Neuronal stem cell (in vitro differentiated cells): Measurements from ENCODE around the gene LSMEM2.

Experiments
- DNase-seq: peaks from one replicate; pipeline ENCODE4 v3.0.0-alpha.2; 2013; ENCODE audit warnings: low spot score
- H2AFZ ChIP-seq: one replicate; pipeline ENCODE4 v1.6.1; 2013; ENCODE audit warnings: mild to moderate bottlenecking, low read length, inconsistent platforms
- H2AK5ac ChIP-seq: 2 replicates; pipeline ENCODE4 v1.6.1; 2013; ENCODE audit warnings: low read depth, mild to moderate bottlenecking, inconsistent platforms, low read length, moderate library complexity, mixed read lengths
- H2BK120ac ChIP-seq: 2 replicates; pipeline ENCODE4 v1.6.1; 2013; ENCODE audit warnings: low read depth, mild to moderate bottlenecking, inconsistent platforms, low read length, moderate library complexity, mixed read lengths
- H2BK12ac ChIP-seq: one replicate; pipeline ENCODE4 v1.6.1; 2013; ENCODE audit warnings: low read length, inconsistent platforms
- H2BK15ac ChIP-seq: 2 replicates; pipeline ENCODE4 v1.6.1; 2013; ENCODE audit warnings: mild to moderate bottlenecking, low read length, inconsistent platforms, mixed read lengths
- H2BK5ac ChIP-seq: one replicate; pipeline ENCODE4 v1.6.1; 2013; ENCODE audit warnings: inconsistent platforms, mild to moderate bottlenecking, low read length, moderate library complexity
- H3K14ac ChIP-seq: one replicate; pipeline ENCODE4 v1.6.1; 2013; ENCODE audit warnings: low read length, inconsistent platforms
- H3K18ac ChIP-seq: 2 replicates; pipeline ENCODE4 v1.6.1; 2013; ENCODE audit warnings: low read length, inconsistent platforms
- H3K23ac ChIP-seq: 2 replicates; pipeline ENCODE4 v1.6.1; 2013; ENCODE audit warnings: low read depth, mild to moderate bottlenecking, mixed read lengths, low read length, inconsistent platforms; ENCODE audit not compliant: poor library complexity
- H3K27ac ChIP-seq: replicated peaks from 3 replicates; pipeline ENCODE4 v1.5.1; 2013; ENCODE audit warnings: low read length, inconsistent platforms
- H3K27me3 ChIP-seq, 3 experiments: 2 replicates each; pipeline ENCODE4 v1.6.1; 2013; ENCODE audit warnings: low read length in 3 of 3, mild to moderate bottlenecking in 2 of 3, inconsistent platforms in 1 of 3, low read depth in 1 of 3, mixed read lengths in 1 of 3, moderate library complexity in 1 of 3; ENCODE audit not compliant: control insufficient read depth in 3 of 3, insufficient read depth in 3 of 3
- H3K36me3 ChIP-seq, 2 donors: replicated peaks in 1 of 2; 2 replicates each; pipeline ENCODE4 v1.6.1; 2013; ENCODE audit warnings: low read length in 2 of 2; ENCODE audit not compliant: control insufficient read depth in 2 of 2, insufficient read depth in 2 of 2
- H3K4ac ChIP-seq: 2 replicates; pipeline ENCODE4 v1.6.1; 2013; ENCODE audit warnings: inconsistent platforms, mild to moderate bottlenecking, low read length, moderate library complexity
- H3K4me1 ChIP-seq, 2 donors: 1 replicate in 1 of 2; 2 replicates in 1 of 2; pipeline ENCODE4 v1.6.1; 2013; ENCODE audit warnings: low read length in 2 of 2, low read depth in 1 of 2; ENCODE audit not compliant: control insufficient read depth in 2 of 2, insufficient read depth in 1 of 2
- H3K4me2 ChIP-seq: one replicate; pipeline ENCODE4 v1.6.1; 2013; ENCODE audit warnings: mild to moderate bottlenecking, low read length, inconsistent platforms; ENCODE audit not compliant: insufficient read depth, poor library complexity, severe bottlenecking
- H3K4me3 ChIP-seq, 2 donors: 2 replicates each; pipeline ENCODE4 v1.5.1; 2013; ENCODE audit warnings: low read length in 2 of 2, mild to moderate bottlenecking in 2 of 2, inconsistent platforms in 1 of 2, moderate library complexity in 1 of 2
- H3K79me1 ChIP-seq: one replicate; pipeline ENCODE4 v1.6.1; 2013; ENCODE audit warnings: low read depth, mild to moderate bottlenecking, inconsistent platforms, low read length, moderate library complexity
- H3K9ac ChIP-seq: one replicate; pipeline ENCODE4 v1.6.1; 2013; ENCODE audit warnings: mild to moderate bottlenecking, low read depth, low read length, inconsistent platforms; ENCODE audit not compliant: poor library complexity
- H3K9me3 ChIP-seq, 2 donors: replicated peaks in 1 of 2; 2 replicates each; pipeline versions ENCODE3 to v1.6.1; 2013; ENCODE audit warnings: low read length in 2 of 2, mild to moderate bottlenecking in 2 of 2, inconsistent platforms in 1 of 2, low read depth in 1 of 2, mixed read lengths in 1 of 2, moderate library complexity in 1 of 2; ENCODE audit not compliant: control insufficient read depth in 2 of 2, insufficient read depth in 1 of 2
- H4K8ac ChIP-seq: one replicate; pipeline ENCODE4 v1.6.1; 2013; ENCODE audit warnings: low read depth, mild to moderate bottlenecking, inconsistent platforms, low read length, moderate library complexity
- H4K91ac ChIP-seq: one replicate; pipeline ENCODE4 v1.6.1; 2013; ENCODE audit warnings: low read length, low read depth, mild to moderate bottlenecking, inconsistent platforms; ENCODE audit not compliant: poor library complexity
- WGBS, 2 donors: extraction: QIAGEN DNeasy Blood & Tissue Kit; methylation state at CpG; one replicate each; pipeline ENCODE4 v1.1.7; 2013; ENCODE audit warnings: missing lambda C conversion rate in 2 of 2, mixed read lengths in 1 of 2; ENCODE audit not compliant: insufficient read length in 2 of 2, insufficient replicate concordance in 1 of 2; ENCODE audit errors: extremely low coverage in 2 of 2; 5-methylcytosine and 5-hydroxymethylcytosine counted together

The LSMEM2 gene

DNA sequence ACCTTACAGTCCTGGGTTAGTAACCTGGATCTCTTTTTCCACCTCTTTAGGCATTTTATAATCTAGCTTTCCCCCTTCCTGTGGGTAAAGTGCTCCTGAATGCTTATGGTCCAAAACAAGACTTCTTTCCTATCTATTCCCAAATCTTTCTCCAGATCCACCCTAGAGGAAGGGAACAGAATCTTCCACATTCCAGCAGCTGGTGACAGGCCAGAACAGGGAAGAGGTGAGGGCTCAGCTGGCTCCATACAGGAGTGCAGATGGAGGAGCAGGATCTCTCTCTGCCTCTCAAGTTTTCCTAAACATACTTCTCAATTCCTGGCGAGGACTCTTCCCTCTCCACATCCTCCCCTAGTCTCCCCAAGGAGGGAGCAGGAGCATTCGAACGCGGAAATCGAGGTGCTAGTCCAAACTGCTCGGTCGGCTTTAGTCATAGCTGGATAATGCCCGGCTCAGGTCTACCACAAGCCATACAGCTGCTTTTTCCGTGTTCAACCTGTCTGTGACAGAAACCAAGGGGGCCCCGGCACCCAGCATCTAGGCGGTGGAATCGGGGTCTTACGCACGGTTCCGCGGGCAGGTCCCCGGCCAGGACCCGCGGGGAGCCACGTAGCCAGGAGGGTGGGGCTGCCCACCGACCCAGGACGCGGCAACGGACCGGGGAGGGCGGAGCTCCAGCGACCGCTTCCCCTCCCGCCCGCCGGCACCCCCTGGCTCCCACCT, 57.7 kb downstream of the LSMEM2 start:
- Histone ChIP-seq H3K27ac (peak overlapping the region; percentile 92), H3K4me3 (peak overlapping the region; percentile 61 to 95), H3K36me3 (peaks cover 13 to 37% of the 10 kb centered on the region in 2 donors), H3K4ac (peak overlapping the region; percentile 30), H4K91ac (no peak overlapping the region), H2BK12ac (peak overlapping the region; percentile 91), H2AK5ac (peak overlapping the region; percentile 89), H3K27me3 (peaks cover 15 to 32% (median 26%) of the 10 kb centered on the region in 3 experiments), H4K8ac (no peak overlapping the region), H2AFZ (peak overlapping the region; percentile 94), H3K9me3 (peaks cover 2 to 6% of the 10 kb centered on the region in 2 donors), H3K4me2 (peak overlapping the region; percentile 92), H2BK5ac (peak overlapping the region; percentile 93), H3K4me1 (peaks cover 13 to 14% of the 10 kb centered on the region in 2 donors), H3K79me1 (peaks cover 10% of the 10 kb centered on the region), H2BK15ac (peak overlapping the region; percentile 72), H2BK120ac (no peak overlapping the region), H3K18ac (peak overlapping the region; percentile 99), H3K9ac (peak overlapping the region; percentile 98), H3K14ac (no peak overlapping the region), H3K23ac (peak overlapping the region; percentile 89)
- no peak for DNase-seq
- WGBS, 2 donors = no CpG with 5 or more reads among the region's 31 CpGs

DNA sequence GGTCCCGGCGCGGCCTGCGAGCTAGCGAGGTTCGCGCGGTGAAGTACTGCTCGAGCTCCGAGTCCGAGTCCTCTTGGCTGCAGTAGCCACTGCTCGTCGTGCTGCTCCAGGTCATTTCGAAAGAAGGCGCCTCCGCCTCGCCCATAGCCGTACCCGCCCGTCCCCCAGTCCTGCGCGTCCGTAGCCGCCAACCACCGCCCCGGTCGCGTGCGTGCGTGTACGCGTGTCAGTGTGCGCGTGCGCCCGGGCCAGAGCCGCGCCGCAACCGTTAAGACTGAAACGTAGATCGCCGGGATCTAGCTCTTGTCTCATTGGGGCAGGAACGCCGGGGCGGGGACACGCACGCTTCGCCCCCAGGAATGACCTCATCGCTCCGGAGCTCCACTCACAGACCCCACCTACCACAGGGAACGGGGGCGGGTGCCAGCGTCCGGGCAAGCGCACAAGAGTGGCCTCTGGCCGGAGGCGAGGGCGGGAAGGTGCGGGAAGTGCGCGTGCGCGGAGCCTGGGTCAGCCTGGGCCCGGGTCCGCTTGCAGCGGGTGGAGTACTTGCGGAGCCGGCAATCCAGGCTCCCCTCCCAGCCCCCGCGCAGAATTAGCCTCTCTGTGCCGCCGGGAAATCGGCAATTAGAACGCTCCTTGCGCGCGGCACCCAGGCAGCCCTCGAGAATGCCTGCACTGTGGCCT, 58.4 kb downstream of the LSMEM2 start:
- H2BK5ac ChIP-seq = peak overlapping the region; percentile 93
- H4K91ac ChIP-seq = peak overlapping the region; percentile 97
- H3K27me3 ChIP-seq = peaks cover 16 to 39% (median 33%) of the 10 kb centered on the region in 3 experiments
- H3K4me3 ChIP-seq = peak overlapping the region; percentile 61 to 95
- H2BK120ac ChIP-seq = peak overlapping the region; percentile 56
- WGBS, 2 donors = no CpG with 5 or more reads among the region's 79 CpGs
- H3K27ac ChIP-seq = peak overlapping the region; percentile 92
- H3K4ac ChIP-seq = peak overlapping the region; percentile 30
- H3K9me3 ChIP-seq = peaks cover 2 to 6% of the 10 kb centered on the region in 2 donors
- peak overlapping the region; percentile 89 for H3K23ac ChIP-seq
- peak overlapping the region; percentile 89 for H2AK5ac ChIP-seq
- peak; percentile 98 for DNase-seq
- peak overlapping the region; percentile 72 for H2BK15ac ChIP-seq
- H3K9ac ChIP-seq = peak overlapping the region; percentile 98
- H3K4me2 ChIP-seq = peak overlapping the region; percentile 92
- peaks cover 13 to 14% of the 10 kb centered on the region in 2 donors for H3K4me1 ChIP-seq
- H3K36me3 ChIP-seq = peaks cover 6 to 30% of the 10 kb centered on the region in 2 donors
- H3K79me1 ChIP-seq = peaks cover 10% of the 10 kb centered on the region
- peak overlapping the region; percentile 76 for H4K8ac ChIP-seq
- peak overlapping the region; percentile 99 for H3K18ac ChIP-seq
- H2AFZ ChIP-seq = peak overlapping the region; percentile 94
- no peak overlapping the region for H3K14ac ChIP-seq
- peak overlapping the region; percentile 91 for H2BK12ac ChIP-seq
